SK-N-SH treated with all-trans-retinoic acid at 6 μM for 48 hours (cell line): ENCODE data around the gene CDK14.

ENCODE experiments used
- ATAC-seq: fragments of 200-7000 bp; cut with Tn5 transposase; 3 replicates; pipeline ENCODE4 v1.9.1; 2020; ENCODE audit warnings: mild to moderate bottlenecking, moderate library complexity
- ARNTL ChIP-seq: fragments of 450-650 bp; formaldehyde crosslinking; IDR thresholded peaks from 2 replicates; pipeline ENCODE4 v1.5.0; 2020; ENCODE audit warnings: low read depth, mild to moderate bottlenecking, moderate library complexity, borderline replicate concordance
- BACH2 ChIP-seq: fragments of 250-450 bp; sonication (Bioruptor Pico); IDR thresholded peaks from 2 replicates; pipeline ENCODE4 v1.9.0; 2021; ENCODE audit warnings: mild to moderate bottlenecking, borderline replicate concordance
- CSDC2 ChIP-seq: fragments of 250-450 bp; sonication (Bioruptor Pico); IDR thresholded peaks from 2 replicates; pipeline ENCODE4 v1.5.0; 2020; ENCODE audit warnings: mild to moderate bottlenecking, moderate library complexity
- ESRRG ChIP-seq: fragments of 250-450 bp; sonication (Bioruptor Pico); IDR thresholded peaks from 2 replicates; pipeline ENCODE4 v1.6.1; 2021; ENCODE audit warnings: mild to moderate bottlenecking
- ISL1 ChIP-seq: fragments of 250-450 bp; sonication (Bioruptor Pico); IDR thresholded peaks from 2 replicates; pipeline ENCODE4 v2.1.2; 2022; ENCODE audit warnings: mild to moderate bottlenecking, moderate library complexity
- OSR1 ChIP-seq: fragments of 250-450 bp; sonication (Bioruptor Pico); IDR thresholded peaks from 2 replicates; pipeline ENCODE4 v1.8.0; 2022; ENCODE audit warnings: moderate library complexity, mild to moderate bottlenecking, inconsistent platforms
- RARB ChIP-seq: fragments of 250-450 bp; sonication (Bioruptor Pico); IDR thresholded peaks from 2 replicates; pipeline ENCODE4 v1.8.0; 2021; ENCODE audit warnings: mild to moderate bottlenecking, moderate library complexity
- SNAI2 ChIP-seq: fragments of 250-450 bp; sonication (Bioruptor Pico); IDR thresholded peaks from 2 replicates; pipeline ENCODE4 v1.5.0; 2020; ENCODE audit warnings: mild to moderate bottlenecking, moderate library complexity
- TCF4 ChIP-seq: fragments of 250-450 bp; sonication (Bioruptor Pico); IDR thresholded peaks from 2 replicates; pipeline ENCODE4 v1.8.0; 2021; ENCODE audit warnings: mild to moderate bottlenecking, moderate library complexity, borderline replicate concordance
- ZC3H10 ChIP-seq: fragments of 250-450 bp; sonication (Bioruptor Pico); IDR thresholded peaks from 2 replicates; pipeline ENCODE4 v1.5.1; 2021; ENCODE audit warnings: mild to moderate bottlenecking, moderate library complexity
- ZFP3 ChIP-seq: fragments of 250-450 bp; sonication (Bioruptor Pico); IDR thresholded peaks from 2 replicates; pipeline ENCODE4 v1.5.0; 2020; ENCODE audit warnings: mild to moderate bottlenecking, moderate library complexity
- ZFP30 ChIP-seq: fragments of 450-650 bp; formaldehyde crosslinking; IDR thresholded peaks from 2 replicates; pipeline ENCODE4 v1.5.0; 2022; ENCODE audit warnings: mild to moderate bottlenecking, moderate library complexity
- ZNF565 ChIP-seq: fragments of 450-650 bp; formaldehyde crosslinking; conservative IDR thresholded peaks from 2 replicates; pipeline ENCODE4 v1.5.0; 2020; ENCODE audit warnings: low read depth, mild to moderate bottlenecking, moderate library complexity
- ZNF8 ChIP-seq: fragments of 450-650 bp; formaldehyde crosslinking; IDR thresholded peaks from 2 replicates; pipeline ENCODE4 v1.5.0; 2020; ENCODE audit warnings: mild to moderate bottlenecking, moderate library complexity
- TF ChIP-seq, protein P1 (sequence below): fragments of 250-450 bp; sonication (Bioruptor Pico); IDR thresholded peaks from 2 replicates; pipeline ENCODE4 v1.8.0; 2021; ENCODE audit warnings: low read depth, mild to moderate bottlenecking, moderate library complexity, borderline replicate concordance
- TF ChIP-seq, protein P2 (sequence below): fragments of 250-450 bp; sonication (Bioruptor Pico); IDR thresholded peaks from 2 replicates; pipeline ENCODE4 v1.5.0; 2020; ENCODE audit warnings: mild to moderate bottlenecking, moderate library complexity
- TF ChIP-seq, protein P3 (sequence below): fragments of 250-450 bp; sonication (Bioruptor Pico); IDR thresholded peaks from 2 replicates; pipeline ENCODE4 v1.5.1; 2020; ENCODE audit warnings: low read depth, mild to moderate bottlenecking, moderate library complexity

CDK14 gene

DNA sequence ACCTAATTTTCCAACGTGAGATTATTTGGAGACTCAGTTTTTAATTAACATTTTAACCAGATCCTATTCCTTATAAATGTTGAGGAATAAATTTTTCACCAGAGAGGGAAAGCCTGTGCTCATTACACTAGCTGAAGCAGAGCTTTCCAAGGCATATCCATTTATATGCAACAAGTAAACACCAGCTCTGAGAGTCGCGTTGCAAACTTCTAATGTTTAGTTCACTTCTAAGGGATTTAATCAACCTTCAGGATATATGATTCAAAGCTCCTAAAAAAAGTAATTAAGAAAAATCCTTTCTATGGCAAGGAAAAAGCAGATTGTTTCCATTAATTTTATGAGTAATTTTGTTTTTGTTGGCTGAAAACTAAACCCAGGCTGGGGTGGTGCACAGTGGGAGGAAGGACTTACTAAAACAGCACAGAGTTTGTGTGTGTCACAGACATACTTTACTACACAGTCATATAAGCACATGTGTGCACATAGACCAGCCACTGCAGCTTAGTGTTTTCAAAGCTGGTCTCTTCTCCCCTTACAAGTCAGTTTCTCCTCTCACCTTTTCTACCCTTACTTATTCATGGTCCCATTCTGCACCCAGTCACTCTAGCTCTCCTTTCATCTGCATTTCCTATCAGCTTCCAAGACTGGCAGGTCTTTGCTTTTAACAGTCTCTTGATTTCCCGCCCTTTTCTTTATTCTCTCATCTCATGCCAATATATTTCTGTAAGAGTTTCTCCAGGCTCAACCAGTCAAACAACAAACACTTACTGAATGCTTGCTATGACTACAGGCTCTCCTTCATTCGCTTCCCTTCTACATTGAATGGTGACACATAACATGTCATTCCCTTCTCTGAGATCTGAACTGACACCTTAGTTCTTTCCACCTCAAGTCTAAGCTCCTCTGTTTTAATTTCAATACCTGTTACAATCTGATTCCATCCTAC is 587.0 kb downstream of the CDK14 start:
- peak; percentile 99 for ATAC-seq

DNA sequence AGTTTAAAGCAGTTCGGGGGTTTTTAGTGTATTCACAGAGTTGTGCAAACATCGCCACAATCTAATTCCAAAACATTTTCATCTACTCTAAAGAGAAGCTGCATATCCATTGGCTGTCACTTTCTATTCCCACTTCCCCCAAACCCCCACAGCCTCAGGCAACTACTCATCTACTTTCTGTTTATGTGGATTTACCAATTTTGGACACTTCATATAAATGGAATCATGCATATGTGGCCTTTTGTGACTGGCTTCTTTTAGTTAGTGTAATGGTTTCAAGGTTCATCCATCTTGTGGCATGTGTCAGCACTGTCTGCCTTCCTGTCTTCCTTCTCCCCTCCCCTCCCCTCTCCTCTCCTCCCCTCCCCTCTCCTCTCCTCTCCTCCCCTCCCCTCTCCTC is 589.6 kb downstream of the CDK14 start:
- TF ChIP-seq ESRRG (CRISPR knock-in tag) (no peak), ZNF8 (no peak), TCF4 (CRISPR knock-in tag) (no peak), OSR1 (CRISPR knock-in tag) (no peak), RARB (CRISPR knock-in tag) (no peak)
- TF ChIP-seq, protein P1, sequence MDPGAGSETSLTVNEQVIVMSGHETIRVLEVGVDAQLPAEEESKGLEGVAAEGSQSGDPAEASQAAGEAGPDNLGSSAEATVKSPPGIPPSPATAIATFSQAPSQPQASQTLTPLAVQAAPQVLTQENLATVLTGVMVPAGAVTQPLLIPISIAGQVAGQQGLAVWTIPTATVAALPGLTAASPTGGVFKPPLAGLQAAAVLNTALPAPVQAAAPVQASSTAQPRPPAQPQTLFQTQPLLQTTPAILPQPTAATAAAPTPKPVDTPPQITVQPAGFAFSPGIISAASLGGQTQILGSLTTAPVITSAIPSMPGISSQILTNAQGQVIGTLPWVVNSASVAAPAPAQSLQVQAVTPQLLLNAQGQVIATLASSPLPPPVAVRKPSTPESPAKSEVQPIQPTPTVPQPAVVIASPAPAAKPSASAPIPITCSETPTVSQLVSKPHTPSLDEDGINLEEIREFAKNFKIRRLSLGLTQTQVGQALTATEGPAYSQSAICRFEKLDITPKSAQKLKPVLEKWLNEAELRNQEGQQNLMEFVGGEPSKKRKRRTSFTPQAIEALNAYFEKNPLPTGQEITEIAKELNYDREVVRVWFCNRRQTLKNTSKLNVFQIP: no peak
- TF ChIP-seq, protein P2, sequence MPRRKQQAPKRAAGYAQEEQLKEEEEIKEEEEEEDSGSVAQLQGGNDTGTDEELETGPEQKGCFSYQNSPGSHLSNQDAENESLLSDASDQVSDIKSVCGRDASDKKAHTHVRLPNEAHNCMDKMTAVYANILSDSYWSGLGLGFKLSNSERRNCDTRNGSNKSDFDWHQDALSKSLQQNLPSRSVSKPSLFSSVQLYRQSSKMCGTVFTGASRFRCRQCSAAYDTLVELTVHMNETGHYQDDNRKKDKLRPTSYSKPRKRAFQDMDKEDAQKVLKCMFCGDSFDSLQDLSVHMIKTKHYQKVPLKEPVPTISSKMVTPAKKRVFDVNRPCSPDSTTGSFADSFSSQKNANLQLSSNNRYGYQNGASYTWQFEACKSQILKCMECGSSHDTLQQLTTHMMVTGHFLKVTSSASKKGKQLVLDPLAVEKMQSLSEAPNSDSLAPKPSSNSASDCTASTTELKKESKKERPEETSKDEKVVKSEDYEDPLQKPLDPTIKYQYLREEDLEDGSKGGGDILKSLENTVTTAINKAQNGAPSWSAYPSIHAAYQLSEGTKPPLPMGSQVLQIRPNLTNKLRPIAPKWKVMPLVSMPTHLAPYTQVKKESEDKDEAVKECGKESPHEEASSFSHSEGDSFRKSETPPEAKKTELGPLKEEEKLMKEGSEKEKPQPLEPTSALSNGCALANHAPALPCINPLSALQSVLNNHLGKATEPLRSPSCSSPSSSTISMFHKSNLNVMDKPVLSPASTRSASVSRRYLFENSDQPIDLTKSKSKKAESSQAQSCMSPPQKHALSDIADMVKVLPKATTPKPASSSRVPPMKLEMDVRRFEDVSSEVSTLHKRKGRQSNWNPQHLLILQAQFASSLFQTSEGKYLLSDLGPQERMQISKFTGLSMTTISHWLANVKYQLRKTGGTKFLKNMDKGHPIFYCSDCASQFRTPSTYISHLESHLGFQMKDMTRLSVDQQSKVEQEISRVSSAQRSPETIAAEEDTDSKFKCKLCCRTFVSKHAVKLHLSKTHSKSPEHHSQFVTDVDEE: no peak
- ATAC-seq: no peak

More for the DNA sequence above, 587.0 kb downstream of the CDK14 start:
- TF ChIP-seq ISL1 (CRISPR knock-in tag): peak; percentile 42
- TF ChIP-seq CSDC2 (CRISPR knock-in tag): no peak
- no peak for TF ChIP-seq OSR1 (CRISPR knock-in tag)
- TF ChIP-seq, all 23 proteins: peak for 1

DNA sequence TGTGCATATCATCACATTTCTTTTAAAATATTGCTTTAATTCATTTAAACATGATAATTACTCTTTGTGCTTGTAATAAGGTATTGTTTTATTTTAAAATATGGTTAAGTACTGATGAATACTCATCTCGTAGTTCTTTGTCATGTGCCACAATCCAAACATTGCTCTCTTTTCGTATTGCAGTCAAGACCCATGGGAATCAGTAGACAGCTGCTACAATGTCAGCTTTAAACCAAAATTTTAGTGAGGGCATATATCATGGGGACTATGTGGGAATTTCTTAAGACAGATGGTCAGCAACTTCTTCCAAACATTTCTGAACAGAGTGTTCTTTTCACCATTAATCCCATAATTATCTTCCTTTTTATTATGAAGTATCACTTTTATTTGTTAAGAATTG is 590.9 kb downstream of the CDK14 start:
- no peak for ATAC-seq
- no peak for TF ChIP-seq ZFP30 (CRISPR knock-in tag)
- TF ChIP-seq ISL1 (CRISPR knock-in tag): no peak
- TF ChIP-seq SNAI2 (CRISPR knock-in tag): no peak
- TF ChIP-seq ARNTL (CRISPR knock-in tag): no peak
- no peak for TF ChIP-seq ZC3H10 (CRISPR knock-in tag)
- no peak for TF ChIP-seq TCF4 (CRISPR knock-in tag)
- TF ChIP-seq, protein P3, sequence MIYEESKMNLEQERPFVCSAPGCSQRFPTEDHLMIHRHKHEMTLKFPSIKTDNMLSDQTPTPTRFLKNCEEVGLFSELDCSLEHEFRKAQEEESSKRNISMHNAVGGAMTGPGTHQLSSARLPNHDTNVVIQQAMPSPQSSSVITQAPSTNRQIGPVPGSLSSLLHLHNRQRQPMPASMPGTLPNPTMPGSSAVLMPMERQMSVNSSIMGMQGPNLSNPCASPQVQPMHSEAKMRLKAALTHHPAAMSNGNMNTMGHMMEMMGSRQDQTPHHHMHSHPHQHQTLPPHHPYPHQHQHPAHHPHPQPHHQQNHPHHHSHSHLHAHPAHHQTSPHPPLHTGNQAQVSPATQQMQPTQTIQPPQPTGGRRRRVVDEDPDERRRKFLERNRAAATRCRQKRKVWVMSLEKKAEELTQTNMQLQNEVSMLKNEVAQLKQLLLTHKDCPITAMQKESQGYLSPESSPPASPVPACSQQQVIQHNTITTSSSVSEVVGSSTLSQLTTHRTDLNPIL: no peak
- no peak for TF ChIP-seq RARB (CRISPR knock-in tag)

DNA sequence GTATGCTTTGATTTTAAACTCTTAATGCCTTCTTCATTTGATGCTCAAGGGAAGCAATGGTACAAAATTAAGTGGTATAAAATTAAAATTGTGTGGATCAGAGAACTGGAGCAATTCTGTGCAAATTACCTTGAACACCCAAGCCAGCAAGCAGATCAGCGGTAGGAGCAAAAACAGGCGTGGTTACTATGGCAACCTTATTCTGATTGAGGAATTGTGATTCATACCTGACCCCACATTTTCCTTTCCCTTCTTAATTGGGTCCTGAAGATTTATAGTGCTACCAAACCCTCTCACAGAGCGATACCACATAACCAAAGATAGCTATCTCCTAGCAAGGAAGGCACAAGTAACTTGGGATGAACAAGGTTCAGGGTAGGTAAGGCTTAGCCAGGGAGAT is 595.6 kb downstream of the CDK14 start:
- no peak for TF ChIP-seq ISL1 (CRISPR knock-in tag)
- TF ChIP-seq SNAI2 (CRISPR knock-in tag): no peak
- TF ChIP-seq ZFP3 (CRISPR knock-in tag): no peak
- TF ChIP-seq BACH2 (CRISPR knock-in tag): no peak
- no peak for ATAC-seq

DNA sequence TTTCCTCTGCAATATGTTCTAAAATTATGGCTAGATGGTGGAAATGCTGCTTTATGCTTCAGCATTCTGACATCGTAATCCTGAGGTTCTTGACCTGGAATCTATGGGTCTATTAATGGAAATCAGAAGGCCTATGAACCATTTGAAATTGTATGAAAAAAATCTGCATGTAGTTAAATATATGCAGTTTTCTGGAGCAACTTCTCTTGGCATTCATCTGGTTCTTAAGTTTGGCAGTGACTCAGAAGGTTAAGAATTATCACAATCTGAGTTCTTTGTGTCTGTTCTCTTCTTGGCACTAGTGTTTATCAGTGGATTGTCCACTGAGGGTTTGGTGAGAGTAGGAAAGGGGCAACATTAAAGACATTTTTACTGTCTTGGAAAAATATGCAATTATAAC is 597.0 kb downstream of the CDK14 start:
- TF ChIP-seq, protein P1: no peak
- TF ChIP-seq ZNF565 (CRISPR knock-in tag): no peak
- TF ChIP-seq ISL1 (CRISPR knock-in tag): no peak

More for the DNA sequence above, 597.0 kb downstream of the CDK14 start:
- peak; percentile 76 for ATAC-seq
